RWPE2 (cell line): Measurements from ENCODE around the gene CEBPZOS.
"Not testable (repeated sequence)": the region's sequence is repeated elsewhere in the genome, so short reads cannot be mapped to it uniquely, and the experiment has no call there.

Experiments used
- ATAC-seq: fragments of 200-7000 bp; cut with Tn5 transposase; 3 replicates; pipeline ENCODE4 v1.9.1; 2021; ENCODE audit warnings: low read depth
- DNase-seq: peaks from one replicate; pipeline ENCODE4 v3.0.0-alpha.2; 2020; ENCODE audit warnings: low spot score
- H3K27ac ChIP-seq: fragments of 450-650 bp; 2 replicates; pipeline ENCODE4 v1.5.1; 2017; ENCODE audit warnings: mild to moderate bottlenecking; ENCODE audit not compliant: poor library complexity, severe bottlenecking
- H3K27me3 ChIP-seq: fragments of 250-450 bp; sonication (Bioruptor Pico); 2 replicates; pipeline ENCODE4 v1.5.1; 2021; ENCODE audit warnings: mild to moderate bottlenecking, moderate library complexity; ENCODE audit not compliant: insufficient read depth, poor library complexity, severe bottlenecking
- H3K36me3 ChIP-seq: fragments of 250-450 bp; sonication (Bioruptor Pico); 2 replicates; pipeline ENCODE4 v1.5.1; 2020; ENCODE audit warnings: low read depth, mild to moderate bottlenecking, moderate library complexity
- H3K4me1 ChIP-seq: fragments of 250-450 bp; sonication (Bioruptor Pico); 2 replicates; pipeline ENCODE4 v1.5.1; 2021; ENCODE audit warnings: mild to moderate bottlenecking, moderate library complexity; ENCODE audit not compliant: insufficient read depth, poor library complexity, severe bottlenecking
- H3K4me3 ChIP-seq: fragments of 250-450 bp; sonication (Bioruptor Pico); 2 replicates; pipeline ENCODE4 v1.5.1; 2021; ENCODE audit warnings: mild to moderate bottlenecking, moderate library complexity; ENCODE audit not compliant: severe bottlenecking
- H3K9me3 ChIP-seq: fragments of 250-450 bp; sonication (Bioruptor Pico); 2 replicates; pipeline ENCODE4 v1.5.1; 2021; ENCODE audit warnings: mild to moderate bottlenecking, moderate library complexity; ENCODE audit not compliant: severe bottlenecking
- TF ChIP-seq, protein P1 (sequence below): fragments of 450-650 bp; IDR thresholded peaks from one replicate; pipeline ENCODE4 v1.5.1; 2017; ENCODE audit warnings: mild to moderate bottlenecking, moderate library complexity; ENCODE audit not compliant: poor library complexity, severe bottlenecking

The CEBPZOS gene

DNA sequence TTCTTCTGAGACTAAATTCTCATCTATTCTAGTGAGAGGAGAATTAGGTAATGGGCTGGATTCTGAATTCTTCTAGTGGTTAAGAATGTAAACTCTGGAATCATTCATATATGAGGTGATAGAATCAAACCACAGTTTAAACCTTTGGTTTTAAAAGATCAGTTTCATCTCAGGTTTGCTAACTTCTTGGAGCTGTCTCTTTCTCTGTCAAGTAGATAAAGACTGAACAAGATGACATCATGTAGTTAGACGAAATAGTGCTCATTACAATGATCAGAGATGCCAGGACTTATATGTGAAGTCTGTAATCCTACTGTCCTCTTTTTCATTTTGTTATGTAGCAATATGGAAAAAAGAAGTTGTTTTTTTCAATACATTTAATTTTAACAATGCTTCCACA is 4.9 kb downstream of the CEBPZOS start:
- TF ChIP-seq, protein P1, sequence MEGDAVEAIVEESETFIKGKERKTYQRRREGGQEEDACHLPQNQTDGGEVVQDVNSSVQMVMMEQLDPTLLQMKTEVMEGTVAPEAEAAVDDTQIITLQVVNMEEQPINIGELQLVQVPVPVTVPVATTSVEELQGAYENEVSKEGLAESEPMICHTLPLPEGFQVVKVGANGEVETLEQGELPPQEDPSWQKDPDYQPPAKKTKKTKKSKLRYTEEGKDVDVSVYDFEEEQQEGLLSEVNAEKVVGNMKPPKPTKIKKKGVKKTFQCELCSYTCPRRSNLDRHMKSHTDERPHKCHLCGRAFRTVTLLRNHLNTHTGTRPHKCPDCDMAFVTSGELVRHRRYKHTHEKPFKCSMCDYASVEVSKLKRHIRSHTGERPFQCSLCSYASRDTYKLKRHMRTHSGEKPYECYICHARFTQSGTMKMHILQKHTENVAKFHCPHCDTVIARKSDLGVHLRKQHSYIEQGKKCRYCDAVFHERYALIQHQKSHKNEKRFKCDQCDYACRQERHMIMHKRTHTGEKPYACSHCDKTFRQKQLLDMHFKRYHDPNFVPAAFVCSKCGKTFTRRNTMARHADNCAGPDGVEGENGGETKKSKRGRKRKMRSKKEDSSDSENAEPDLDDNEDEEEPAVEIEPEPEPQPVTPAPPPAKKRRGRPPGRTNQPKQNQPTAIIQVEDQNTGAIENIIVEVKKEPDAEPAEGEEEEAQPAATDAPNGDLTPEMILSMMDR, result no peak
- Histone ChIP-seq H3K4me3 (no peak overlapping the region), H3K4me1 (peaks cover 6% of the 10 kb centered on the region), H3K27me3 (no peaks in the 10 kb centered on the region), H3K36me3 (peaks cover 62% of the 10 kb centered on the region), H3K27ac (no peak overlapping the region), H3K9me3 (peaks cover 4% of the 10 kb centered on the region)
- ATAC-seq, result no peak
- DNase-seq, result no peak

DNA sequence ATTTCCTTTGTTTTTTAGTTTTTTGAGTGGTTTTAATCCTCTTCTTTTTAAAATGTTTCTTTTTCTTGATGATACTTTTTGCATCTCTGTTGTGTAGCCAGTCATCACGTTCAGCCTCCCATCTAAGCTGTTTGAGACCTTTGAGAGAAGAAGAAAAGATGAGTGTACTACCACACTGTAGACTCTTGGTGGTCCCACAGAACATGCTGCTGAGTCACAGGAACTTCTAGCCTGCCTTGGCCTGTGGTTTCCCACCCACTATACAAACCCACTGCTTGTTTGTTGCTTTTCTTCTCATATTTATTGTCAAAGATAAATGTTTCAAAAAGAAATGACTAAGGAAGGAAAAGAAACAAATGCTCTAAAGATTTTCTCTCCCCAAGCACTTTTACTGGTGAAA is 5.5 kb downstream of the CEBPZOS start:
- Histone ChIP-seq H3K4me1 (peaks cover 6% of the 10 kb centered on the region), H3K27me3 (no peaks in the 10 kb centered on the region), H3K9me3 (peaks cover 6% of the 10 kb centered on the region), H3K4me3 (no peak overlapping the region), H3K27ac (no peak overlapping the region), H3K36me3 (peaks cover 68% of the 10 kb centered on the region)
- TF ChIP-seq, protein P1, result no peak
- DNase-seq (no peak), ATAC-seq (no peak)

DNA sequence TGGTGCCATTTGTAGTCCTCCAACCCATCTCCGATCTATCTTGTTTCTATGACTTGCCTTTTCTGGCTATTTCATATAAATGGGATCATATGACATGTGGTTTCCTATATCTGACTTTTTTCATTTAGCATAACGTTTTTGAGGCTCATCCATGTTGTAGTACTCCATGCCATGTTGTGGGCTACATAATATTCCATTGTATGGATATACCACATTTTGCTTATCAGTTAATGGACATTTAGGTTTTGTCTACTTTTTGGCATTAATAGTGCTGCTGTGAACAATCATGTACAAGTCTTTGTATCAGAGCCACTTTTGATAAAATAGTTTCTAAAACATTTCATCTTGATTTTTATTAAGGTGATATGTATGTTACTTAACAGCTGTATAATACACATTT is 7.4 kb downstream of the CEBPZOS start:
- Histone ChIP-seq H3K36me3 (peaks cover 87% of the 10 kb centered on the region), H3K9me3 (peaks cover 9% of the 10 kb centered on the region), H3K4me3 (no peak overlapping the region), H3K4me1 (no peaks in the 10 kb centered on the region), H3K27ac (no peak overlapping the region), H3K27me3 (no peaks in the 10 kb centered on the region)
- TF ChIP-seq, protein P1, result no peak
- no peak for DNase-seq
- no peak for ATAC-seq

DNA sequence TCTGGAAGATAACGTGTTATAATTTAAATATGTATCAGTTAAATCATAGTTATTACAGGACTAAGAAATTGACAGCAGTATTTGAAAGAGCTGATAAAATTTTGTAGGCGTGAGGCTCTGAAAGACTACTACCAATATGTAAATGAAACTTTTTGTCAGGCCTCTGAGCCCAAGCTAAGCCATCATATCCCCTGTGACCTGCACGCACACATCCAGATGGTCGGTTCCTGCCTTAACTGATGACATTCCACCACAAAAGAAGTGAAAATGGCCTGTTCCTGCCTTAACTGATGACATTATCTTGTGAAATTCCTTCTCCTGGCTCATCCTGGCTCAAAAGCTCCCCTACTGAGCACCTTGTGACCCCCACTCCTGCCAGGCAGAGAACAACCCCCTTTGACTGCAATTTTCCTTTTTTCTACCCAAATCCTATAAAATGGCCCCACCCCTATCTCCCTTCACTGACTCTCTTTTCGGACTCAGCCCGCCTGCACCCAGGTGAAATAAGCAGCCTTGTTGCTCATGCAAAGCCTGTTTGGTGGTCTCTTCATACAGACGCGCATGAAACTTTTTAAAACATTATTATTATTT is 8.9 kb downstream of the CEBPZOS start:
- DNase-seq, H3K9me3 ChIP-seq, ATAC-seq: not testable (repeated sequence)

DNA sequence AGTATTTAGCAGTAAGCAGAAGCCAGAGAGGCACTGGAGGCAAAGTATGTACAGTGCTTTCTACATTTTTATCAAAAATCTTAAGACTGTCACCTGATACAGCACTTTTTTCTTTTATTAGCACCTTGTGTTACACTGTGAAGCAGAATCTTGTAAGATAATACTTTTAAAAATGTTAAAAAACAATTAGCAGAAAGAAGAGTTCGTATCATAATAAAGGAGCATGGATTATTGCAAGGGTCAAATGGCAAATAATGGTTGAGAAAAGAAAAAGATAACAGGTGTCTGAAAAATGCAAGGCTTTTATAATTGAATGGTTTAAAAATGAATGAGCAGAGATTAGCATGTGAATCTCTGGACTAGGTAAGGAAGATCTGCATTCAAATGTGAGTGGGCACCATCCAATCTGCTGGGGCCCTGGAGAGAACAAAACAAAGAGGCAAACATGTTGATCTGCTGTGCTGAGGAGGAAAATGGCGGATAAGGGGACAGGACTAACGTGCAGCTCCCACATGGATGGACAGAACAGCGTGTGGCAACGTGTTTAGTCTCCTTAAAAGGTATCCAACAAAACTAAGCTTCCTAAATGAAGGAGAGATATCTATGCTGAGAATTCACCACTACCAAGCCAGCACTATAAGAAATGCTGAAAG is 9.5 kb downstream of the CEBPZOS start:
- Histone ChIP-seq H3K4me1 (no peaks in the 10 kb centered on the region), H3K27ac (no peak overlapping the region), H3K27me3 (no peaks in the 10 kb centered on the region), H3K36me3 (peaks cover 98% of the 10 kb centered on the region), H3K4me3 (no peak overlapping the region), H3K9me3 (peaks cover 9% of the 10 kb centered on the region)
- no peak for ATAC-seq
- TF ChIP-seq, protein P1, result no peak
- DNase-seq, result no peak

More for the DNA sequence above, 8.9 kb downstream of the CEBPZOS start:
- H3K4me3 ChIP-seq, H3K27ac ChIP-seq, H3K4me1 ChIP-seq, H3K27me3 ChIP-seq: not testable (repeated sequence)
- peaks cover 94% of the 10 kb centered on the region for H3K36me3 ChIP-seq

DNA sequence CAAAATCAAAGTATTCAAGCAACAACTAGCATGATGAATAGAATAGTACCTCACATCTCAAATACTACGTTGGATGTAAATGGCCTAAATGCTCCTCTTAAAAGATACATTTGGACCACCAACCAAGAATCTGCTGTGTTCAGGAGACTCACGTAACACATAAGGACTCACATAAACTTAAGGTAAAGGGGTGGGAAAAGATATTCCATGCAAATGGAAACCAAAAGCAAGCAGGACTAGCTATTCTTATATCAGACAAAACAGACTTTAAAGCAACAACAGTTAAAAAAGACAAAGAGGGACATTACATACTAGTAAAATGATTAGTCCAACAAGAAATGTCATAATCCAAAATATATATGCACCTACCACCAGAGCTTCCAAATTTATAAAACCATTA is 10.5 kb downstream of the CEBPZOS start:
- not testable (repeated sequence) for DNase-seq, H3K27me3 ChIP-seq, ATAC-seq, H3K9me3 ChIP-seq, H3K27ac ChIP-seq, H3K4me1 ChIP-seq, H3K4me3 ChIP-seq
- peaks cover 98% of the 10 kb centered on the region for H3K36me3 ChIP-seq
